K562 treated with DMSO at 1 percent for 24 hours (cell line): Measurements from ENCODE around the gene LGALS16. TPM values are rescaled to one million over a fixed set of nuclear protein-coding genes. Genes with fewer than 3 reads are reported as not detected.

ENCODE experiments used
- total RNA-seq: library from RNA; unstranded; fragments of 300-600 nt; gene quantifications from 2 replicates; pipeline ENCODE4 v1.2.3, GENCODE V29; 2022; ENCODE audit warnings: low read depth; ENCODE audit not compliant: insufficient read depth

The LGALS16 gene
- not detected in 2 replicates for total RNA-seq

GRCh38 chr19:39655613-39656012, at the start of gene LGALS16:
Gene LGALS16, plus strand, starts transcription at chr19:39655913. Its CDS starts 49 bp downstream, at chr19:39655962.

GRCh38 chr19:39704181-39705044, 48.7 kb downstream of the LGALS16 start, which contains the start of gene LGALS14:
Gene LGALS14, plus strand, starts transcription at chr19:39704481. Its CDS starts 48 bp downstream, at chr19:39704529.

Other genes with a start within 250 kb of the LGALS16 start
- 27.8 and 28.8 TPM in 2 replicates for gene ZFP36, start 249.1 kb upstream of the LGALS16 start, total RNA-seq
- 10.1 and 12.5 TPM in 2 replicates for gene PLEKHG2, start 243.2 kb upstream of the LGALS16 start, total RNA-seq
- gene RPS16, start 220.0 kb upstream of the LGALS16 start, total RNA-seq, result 10,023 and 10,404 TPM in 2 replicates
- gene SUPT5H, start 210.3 kb upstream of the LGALS16 start, total RNA-seq, result 124 and 137 TPM in 2 replicates
- 110 and 117 TPM in 2 replicates for gene TIMM50, start 175.1 kb upstream of the LGALS16 start, total RNA-seq
- gene DLL3, start 157.0 kb upstream of the LGALS16 start, total RNA-seq, result 1.6 and 1.7 TPM in 2 replicates
- gene SELENOV, start 140.8 kb upstream of the LGALS16 start, total RNA-seq, result not detected in 2 replicates
- gene EID2B, start 123.1 kb upstream of the LGALS16 start, total RNA-seq, result 8.8 and 9.2 TPM in 2 replicates
- 31.7 and 34.8 TPM in 2 replicates for gene EID2, start 115.8 kb upstream of the LGALS16 start, total RNA-seq
- gene LGALS13, start 53.4 kb upstream of the LGALS16 start, total RNA-seq, result not detected in 2 replicates
- gene LGALS14, start 48.6 kb downstream of the LGALS16 start, total RNA-seq, result not detected in 2 replicates
- not detected in 2 replicates for gene CLC, start 82.1 kb downstream of the LGALS16 start, total RNA-seq
- not detected in 2 replicates for gene LEUTX, start 122.9 kb downstream of the LGALS16 start, total RNA-seq
- gene DYRK1B, start 178.2 kb downstream of the LGALS16 start, total RNA-seq, result 15.8 and 18.5 TPM in 2 replicates
- 417 and 421 TPM in 2 replicates for gene FBL, start 190.5 kb downstream of the LGALS16 start, total RNA-seq